ENCODE results near the gene CABLES2.
A peak's percentile ranks its signal among the peaks of the same experiment; 100 is the strongest.

CABLES2 gene

DNA sequence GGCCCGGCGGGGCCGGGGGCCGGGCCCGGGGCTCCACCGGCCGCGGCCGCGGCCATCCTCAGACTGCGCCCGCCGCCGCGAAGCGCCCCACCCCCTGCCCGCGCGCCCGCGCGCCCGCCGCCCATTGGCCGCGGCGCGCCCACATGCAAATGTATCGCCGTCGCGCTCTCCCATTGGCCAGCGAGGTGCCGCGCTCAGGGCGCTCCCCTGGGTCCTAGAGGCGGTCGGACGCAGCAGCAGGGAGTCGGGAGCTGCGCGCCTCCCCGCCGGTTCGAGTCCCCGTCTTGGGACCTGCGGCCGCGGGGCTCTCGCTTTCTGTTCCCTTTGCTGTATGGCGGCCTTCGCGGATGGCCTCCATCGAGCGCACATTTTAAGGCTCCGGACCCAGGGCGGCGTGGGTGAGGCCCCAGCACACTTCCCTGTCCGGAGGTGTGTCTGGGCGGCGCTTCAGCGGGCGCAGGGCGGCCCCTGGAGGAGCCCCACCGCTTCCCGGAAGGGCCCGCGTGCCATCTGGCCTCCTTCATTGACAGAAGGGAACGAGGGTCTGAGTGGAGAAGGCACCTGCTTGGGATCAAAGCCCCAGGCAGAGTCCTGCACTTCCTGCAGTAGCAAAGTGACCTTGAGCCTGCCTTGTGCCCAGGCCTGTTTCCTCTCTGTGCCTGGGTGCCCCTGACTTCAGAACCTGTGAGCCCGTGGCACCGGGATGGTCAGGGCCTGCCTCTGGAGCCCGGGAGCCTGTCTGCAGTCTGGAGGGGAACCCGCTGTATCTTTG is at the start of gene CABLES2:
TSS of gene CABLES2 (minus strand) at position 65 of the 772 bp plus-strand sequence. CDS start at position 56, 9 bp downstream.
- DNase-seq = peak; percentile 86

DNA sequence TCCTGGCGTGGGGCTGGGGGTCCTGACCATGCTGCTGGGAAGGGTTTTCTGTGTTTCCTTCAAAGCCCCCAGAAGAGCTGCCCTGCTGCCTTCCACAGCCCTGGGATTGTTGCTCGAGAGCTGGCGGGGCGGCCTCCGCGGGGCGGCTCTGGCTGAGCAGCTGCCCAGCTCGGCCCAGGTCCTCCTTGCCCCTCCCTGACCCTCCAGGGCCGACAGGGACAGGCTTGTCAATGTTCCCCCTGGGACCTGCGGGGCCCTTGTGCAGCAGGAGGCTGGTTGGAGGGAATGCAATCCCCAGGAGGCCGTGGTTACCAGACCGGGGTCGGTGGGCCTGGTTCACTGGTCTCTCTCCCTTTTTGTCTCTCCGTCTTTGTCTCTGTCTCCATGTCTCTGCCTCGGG is 48.8 kb upstream of the CABLES2 start:
- no peak for DNase-seq

- no peak for DNase-seq
These were observed 48.0 kb upstream of the CABLES2 start for GRCh38 chr20:62454904-62455636.

- no peak for DNase-seq
These were observed 46.2 kb upstream of the CABLES2 start for GRCh38 chr20:62453186-62453808.

GRCh38 chr20:62452475-62453095 is 45.5 kb upstream of the CABLES2 start:
- no peak for DNase-seq

DNA sequence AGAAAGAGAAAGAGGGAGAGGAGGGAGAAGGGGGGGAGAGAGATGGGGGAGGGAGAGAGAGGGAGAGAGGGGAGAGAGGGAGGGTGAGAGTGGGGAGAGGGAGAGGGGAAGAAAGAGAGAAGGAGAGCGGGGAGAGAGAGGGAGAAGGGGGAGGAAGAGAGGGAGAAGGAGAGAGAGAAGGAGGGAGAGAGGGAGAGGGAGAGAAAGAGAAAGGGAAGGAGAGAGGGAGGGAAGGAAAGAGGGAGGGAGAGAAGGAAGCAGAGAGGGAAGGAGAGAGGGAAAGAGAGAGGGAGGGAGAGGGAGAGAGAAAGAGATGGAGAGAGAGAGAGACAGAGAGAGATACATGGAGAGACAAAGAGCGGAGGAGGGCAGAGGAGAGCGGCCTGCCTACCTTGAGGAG is 44.9 kb upstream of the CABLES2 start:
- no peak for DNase-seq

- no peak for DNase-seq
These were observed 44.2 kb upstream of the CABLES2 start for GRCh38 chr20:62451156-62451767.

DNA sequence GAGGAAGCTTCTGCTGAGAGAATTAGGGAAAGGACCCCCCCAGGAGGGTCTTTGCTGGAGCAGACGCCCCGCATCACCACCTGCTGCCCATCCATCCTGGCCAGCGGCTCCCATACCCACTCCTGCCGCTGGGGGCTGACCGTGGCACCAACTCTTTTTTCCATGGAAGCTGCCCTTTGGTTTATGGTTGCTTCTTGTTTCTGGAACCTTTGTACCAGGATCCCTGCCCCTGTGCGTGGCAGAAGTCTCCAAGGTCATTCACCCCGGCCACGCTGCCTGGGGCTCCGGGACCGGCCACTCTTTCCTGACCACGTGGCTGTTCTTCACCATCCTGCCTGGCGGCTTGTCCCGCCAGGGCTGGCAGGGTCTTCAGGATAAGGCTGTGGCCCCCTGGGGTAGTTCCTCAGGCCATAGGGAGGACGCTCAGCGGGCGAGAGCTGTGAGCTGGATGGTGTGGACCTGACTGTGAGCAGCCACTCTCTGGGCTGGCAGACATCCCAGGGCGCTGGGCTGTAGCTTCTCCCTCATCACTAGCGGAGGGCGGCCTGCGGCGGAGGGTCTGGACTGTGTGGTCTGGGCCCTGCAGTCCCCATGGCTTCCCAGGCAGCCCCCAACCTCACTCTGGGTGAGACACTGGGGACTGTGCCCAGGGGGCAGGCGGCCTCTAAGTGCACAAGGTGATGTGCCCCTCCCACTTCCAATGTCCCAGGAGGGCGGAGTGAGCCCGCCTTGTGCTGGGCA is 43.0 kb upstream of the CABLES2 start:
- no peak for DNase-seq

DNA sequence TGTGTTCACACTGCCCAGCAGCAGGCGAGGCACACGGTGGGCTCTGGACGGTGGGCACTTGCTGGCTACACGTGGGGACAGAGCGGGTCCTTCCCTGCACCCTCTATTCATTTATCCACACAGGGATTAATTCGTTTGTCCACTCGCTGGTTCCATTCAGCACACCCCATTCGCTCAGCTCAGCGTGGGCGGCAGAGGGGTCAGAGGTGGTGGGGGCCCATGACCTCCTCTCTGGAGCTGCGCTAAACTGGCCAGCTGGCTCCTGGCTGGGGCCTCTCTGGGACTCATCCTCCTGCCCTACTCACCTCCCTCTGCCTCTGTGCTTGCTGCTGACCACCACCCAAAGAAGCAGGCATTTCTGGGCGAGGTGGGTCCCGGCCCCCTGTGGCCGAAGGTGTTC is 41.7 kb upstream of the CABLES2 start:
- DNase-seq = no peak

- no peak for DNase-seq
These were observed 41.0 kb upstream of the CABLES2 start for GRCh38 chr20:62448038-62448437.

DNA sequence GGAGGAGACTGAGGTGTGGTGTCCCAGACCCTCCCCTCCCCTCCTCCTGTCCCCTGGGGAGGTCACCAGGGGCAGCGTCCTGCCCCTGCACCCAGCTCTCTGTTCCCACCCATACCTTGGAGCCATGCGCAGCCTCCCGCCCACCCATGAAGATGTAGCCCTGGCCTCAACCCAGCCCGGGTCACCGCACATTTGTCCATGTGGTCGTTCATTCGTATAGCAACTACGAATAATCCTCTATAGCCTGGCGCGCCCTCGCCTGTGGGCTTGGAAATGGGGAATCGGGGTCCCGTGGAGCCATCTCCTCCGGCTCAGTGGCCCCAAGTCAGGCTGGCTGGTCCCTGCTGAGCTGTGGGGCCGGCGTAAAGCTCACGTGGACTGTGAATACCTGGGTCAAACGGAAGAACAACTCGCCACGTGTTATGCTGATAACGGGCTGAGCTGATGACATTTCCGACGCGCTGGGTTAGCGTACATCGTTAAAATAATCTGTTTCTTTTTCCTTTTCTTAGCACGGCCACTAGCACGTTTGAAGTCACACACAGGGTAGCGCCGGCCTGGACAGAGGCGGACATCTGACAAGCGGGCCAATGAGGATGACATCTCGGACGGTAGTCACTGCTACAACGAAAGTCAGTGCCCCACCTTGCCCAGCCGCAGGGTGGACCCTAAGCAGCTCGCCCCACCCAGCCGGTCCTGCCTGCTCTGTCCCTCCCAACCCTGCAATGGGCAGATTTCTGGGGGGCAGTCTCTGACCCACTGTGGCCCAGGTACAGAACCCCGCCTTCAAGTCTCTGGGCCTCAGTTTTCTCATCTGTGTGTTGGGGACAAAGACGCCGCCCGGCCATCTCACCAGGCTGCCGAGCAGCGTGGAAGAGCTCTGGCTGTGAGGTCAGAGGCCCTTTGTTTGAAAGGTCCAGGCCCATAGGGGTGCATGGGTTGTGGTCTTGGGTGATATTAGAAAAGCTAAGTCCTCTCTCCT is 40.1 kb upstream of the CABLES2 start:
- DNase-seq = no peak

DNA sequence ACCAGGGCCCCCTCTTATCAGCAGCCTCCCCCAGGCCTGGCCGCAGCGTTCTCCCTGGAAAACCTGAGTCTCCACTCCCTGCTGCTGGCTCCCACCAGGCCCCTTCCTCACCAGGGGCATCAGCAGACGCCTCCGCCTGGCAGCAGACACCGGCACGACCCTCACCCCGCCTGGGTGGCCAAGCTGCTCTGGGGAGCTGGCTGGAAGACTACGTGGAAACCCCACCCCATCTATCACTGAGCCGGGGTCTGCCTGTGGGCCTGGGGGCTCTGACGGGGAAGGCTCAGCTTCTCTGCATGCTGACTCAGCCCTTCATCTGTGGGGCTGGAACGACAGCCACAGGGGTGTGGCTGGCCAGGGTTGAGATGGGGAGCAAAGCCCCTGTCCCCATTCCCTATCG is 39.4 kb upstream of the CABLES2 start:
- no peak for DNase-seq

- DNase-seq = no peak
These were observed 38.7 kb upstream of the CABLES2 start for GRCh38 chr20:62445553-62446340.

DNA sequence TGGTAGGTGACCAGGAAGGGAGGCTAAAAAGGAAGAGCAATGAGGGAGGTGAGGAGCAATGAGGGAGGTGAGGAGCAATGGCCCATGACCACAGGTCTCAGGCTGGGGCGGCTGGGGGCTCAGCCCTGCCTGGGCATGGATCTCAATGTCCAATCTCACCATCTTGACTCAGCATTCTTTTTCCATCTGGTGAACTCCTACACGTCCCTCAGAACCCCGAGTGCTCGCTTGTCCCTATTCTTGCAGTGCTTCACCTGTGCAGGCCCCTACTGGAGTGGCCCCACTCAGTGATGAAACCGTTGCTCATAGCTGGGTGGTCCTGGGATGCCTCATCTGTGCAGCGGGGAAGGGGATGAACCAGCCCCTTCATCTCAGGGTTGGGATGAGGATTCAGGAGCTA is 37.2 kb upstream of the CABLES2 start:
- no peak for DNase-seq

- DNase-seq = no peak
These were observed 35.0 kb upstream of the CABLES2 start for GRCh38 chr20:62441987-62442539.

DNA sequence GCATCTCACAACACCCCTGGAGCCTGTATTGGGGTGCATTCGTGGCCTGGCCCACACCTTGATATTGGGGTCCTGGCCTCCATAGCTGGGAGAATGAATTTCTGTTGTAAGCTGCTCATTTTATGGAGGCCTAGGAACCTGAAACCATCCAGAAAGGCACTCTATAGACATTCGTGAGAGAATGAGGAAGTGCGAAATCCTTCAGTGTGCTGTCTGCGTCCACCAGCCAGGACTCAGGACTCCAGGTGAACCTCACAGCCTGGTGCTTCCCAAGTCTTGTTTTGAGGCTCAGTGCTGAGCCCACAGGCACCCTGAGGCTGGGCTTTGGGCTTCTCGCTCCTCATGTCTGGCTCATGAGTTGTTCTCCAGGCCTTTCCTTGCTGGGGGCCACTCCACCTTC is 32.1 kb upstream of the CABLES2 start:
- no peak for DNase-seq

DNA sequence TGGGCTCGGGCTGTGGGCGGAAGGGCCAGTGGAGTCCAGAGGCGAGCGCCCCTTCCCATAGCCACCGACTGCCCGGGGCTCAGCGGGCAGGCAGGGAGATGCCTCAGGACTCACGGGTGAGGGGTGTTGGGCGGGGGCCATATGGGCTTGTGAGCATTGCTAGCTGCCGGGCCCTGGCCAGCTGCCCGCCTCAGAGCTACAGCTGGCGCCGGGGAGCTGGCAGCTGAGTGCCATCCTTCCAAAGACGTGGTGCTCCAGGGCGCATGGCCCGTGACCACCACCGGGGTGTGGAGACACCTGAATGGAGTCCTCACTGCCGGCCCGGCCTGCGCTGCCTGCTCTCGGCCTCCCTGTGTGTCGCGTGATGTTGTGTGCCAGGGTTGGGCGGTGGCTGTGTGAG is 30.8 kb upstream of the CABLES2 start:
- no peak for DNase-seq

- DNase-seq = no peak
These were observed 30.4 kb upstream of the CABLES2 start for GRCh38 chr20:62437496-62437895.

GRCh38 chr20:62436692-62437091 is 29.6 kb upstream of the CABLES2 start:
- no peak for DNase-seq
